HG02852 (cell line): ENCODE measurements around the gene FAM76A.
"Not testable (repeated sequence)": the region's sequence is repeated elsewhere in the genome, so short reads cannot be mapped to it uniquely, and the experiment has no call there.

Experiments
- ATAC-seq: cut with Tn5 transposase; IDR thresholded peaks from one replicate; pipeline ENCODE4 v1.9.1; 2021; ENCODE audit warnings: mild to moderate bottlenecking, moderate library complexity; ENCODE audit not compliant: unreplicated experiment

FAM76A gene

GRCh38 chr1:27774654-27775053, 48.9 kb downstream of the FAM76A start:
- ATAC-seq, result no peak

DNA sequence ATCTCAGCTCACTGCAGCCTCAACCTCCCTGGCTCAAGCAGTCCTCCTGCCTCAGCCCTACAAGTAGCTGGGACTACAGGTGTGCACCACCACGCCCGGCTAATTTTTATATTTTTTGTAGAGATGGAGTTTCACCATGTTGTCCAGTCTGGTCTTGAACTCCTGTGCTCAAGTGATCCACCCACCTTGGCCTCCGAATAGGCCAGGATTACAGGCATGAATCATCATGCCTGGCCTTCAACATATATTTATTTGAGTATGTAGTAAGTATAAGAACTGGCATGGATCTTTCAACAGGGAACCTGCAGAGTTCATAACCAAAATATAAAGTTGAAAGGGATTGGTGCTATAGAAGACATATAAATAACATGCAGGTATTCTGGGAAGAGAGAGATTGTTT, 49.6 kb downstream of the FAM76A start:
- ATAC-seq, result not testable (repeated sequence)

- not testable (repeated sequence) for ATAC-seq
Observed at GRCh38 chr1:27776276-27776675, 50.5 kb downstream of the FAM76A start.

DNA sequence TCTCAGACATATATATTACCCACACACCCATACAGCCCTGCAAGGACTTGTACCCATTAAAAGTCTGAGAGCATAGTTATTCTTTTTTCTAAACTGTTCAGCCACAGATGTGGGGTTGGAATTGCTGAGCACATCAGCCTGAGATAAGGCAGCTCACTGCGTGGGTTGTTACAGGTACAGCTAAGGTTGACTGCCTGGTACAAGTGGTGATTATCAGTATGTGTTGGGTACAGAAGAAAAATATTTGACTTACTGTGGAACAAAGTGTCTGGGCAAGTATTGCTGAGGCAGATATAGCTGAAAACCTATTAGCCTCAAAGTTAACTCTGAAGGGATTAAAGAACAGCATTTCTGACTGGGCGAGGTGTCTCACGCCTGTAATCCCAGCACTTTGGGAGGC, 52.3 kb downstream of the FAM76A start:
- ATAC-seq, result no peak

DNA sequence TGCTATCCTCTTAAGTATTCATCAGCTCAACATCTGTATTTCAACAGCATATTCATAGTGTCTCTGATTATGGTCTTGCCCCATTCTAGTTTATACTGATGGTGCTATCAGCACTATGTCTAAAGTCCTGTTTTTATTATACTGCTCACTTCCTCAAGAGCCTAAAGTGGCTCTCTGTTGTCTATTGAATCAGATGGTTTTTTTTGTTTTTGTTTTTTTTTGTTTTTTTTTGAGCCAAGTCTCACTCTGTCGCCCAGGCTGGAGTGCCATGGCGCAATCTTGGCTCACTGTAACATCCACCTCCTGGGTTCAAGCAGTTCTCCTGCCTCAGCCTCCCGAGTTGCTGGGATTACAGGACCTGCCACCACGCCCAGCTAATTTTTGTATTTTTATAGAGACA, 53.4 kb downstream of the FAM76A start:
- no peak for ATAC-seq

GRCh38 chr1:27782950-27783349, 57.2 kb downstream of the FAM76A start:
- ATAC-seq, result no peak

DNA sequence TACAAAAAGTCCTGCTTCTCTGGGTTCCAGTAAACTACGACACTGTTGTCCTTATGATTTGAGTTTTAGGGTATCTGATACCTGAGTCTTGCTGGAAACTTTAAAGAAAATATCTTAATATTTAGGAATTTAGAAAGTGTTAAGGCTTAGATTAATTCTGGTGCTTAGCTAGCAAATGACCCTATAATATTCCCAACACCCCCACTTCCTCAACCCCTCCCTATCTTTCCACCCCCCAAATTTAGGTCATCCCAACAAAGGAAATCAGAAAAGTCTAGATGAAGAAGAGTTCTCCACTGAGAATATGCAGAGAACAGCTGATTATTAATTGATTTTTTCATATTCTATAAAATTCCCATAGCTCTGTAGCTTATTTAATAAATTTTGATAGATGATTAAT, 58.9 kb downstream of the FAM76A start:
- ATAC-seq, result no peak

DNA sequence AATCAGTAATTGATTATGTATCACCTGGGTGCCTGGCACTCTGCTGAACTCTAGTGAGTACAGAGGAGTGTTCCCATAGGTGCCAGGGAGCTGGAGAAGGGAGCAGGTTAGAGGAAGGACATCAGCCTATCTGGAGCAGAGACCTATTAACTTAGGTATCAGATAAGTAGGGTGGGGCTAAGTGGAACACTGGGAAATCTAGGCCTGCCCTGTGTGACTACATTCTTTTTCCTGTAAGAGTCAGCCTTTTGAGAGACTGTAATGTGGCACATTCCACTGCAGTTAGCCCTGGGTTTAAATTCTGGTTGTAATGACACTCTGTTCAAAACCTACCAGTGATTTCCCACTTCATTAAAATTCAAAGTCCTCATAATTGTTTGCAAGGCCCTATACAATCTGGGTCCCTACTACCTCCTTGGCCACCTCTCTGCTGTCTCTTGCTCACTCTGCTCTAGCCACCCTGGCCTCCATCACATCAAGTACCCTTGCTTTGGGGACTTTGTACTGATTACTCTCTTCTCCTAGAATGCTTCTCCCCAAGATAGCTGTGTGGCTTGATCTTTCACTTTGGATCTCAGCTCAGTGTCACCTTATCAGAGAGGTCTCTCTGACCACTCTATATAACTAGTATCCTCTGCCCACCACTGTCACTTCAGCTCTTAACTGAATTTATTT, 60.2 kb downstream of the FAM76A start:
- no peak for ATAC-seq

- ATAC-seq, result no peak
Observed at GRCh38 chr1:27787895-27788294, 62.1 kb downstream of the FAM76A start.

DNA sequence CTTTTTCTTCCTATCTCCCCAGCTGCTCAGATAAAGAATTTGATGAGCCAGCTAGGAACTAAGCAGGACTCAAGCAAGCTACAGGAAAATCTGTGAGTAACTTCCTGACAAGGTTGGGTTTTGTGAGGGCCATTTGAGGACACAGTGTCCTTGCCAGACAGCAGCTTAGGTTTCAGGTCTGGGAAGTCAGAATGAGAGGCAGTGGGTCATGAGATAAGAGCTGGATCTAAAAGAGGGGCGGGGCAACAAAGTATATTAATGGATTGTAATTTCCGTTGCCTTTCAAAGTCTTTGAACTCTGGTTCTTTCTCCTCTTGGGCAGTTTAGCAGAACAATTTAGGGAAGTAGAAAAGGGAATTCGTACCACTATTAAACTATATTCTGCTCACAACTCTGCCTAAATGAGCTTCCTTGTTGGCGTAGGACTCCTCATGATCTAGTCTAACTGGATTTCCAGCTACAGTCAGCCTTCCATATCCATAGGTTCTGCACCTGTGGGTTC, 63.8 kb downstream of the FAM76A start:
- no peak for ATAC-seq

DNA sequence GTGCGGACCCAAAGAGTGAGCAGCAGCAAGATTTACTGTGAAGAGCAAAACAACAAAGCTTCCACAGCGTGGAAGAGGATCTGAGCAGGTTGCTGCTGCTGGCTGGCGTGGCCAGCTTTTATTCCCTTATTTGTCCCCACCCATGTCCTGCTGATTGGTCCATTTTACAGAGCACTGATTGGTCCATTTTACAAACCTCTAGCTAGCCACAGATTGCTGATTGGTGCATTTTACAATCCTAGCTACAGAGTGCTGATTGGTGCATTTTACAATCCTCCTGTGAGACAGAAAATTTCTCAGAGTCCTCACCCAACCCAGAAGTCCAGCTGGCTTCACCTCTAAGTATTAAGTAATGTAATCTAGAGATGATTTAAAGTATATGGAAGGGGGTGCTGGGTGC, 64.5 kb downstream of the FAM76A start:
- ATAC-seq, result not testable (repeated sequence)

DNA sequence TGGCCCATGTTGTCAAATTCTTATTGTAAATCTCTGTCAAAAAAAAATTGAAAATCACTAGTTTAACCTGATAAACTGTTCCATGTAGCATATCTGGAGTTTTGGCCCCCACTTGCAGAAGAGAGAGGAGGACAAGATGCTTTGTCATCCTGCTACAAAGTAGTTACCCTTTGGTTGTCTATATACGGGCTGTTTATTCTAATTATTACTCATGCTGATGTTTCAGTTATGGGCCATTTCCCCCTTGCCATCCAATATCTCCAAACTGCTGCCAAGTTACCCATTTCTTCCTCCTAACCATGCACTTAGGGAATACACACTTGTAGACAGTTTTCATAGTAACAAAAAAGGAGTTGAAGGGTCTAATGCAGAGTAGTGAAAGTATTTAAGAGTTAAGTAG, 69.8 kb downstream of the FAM76A start:
- ATAC-seq, result no peak

GRCh38 chr1:27804791-27805190, 79.0 kb downstream of the FAM76A start:
- no peak for ATAC-seq

- ATAC-seq, result no peak
Observed at GRCh38 chr1:27806758-27807157, 81.0 kb downstream of the FAM76A start.

GRCh38 chr1:27807385-27807784, 81.6 kb downstream of the FAM76A start:
- ATAC-seq, result no peak

DNA sequence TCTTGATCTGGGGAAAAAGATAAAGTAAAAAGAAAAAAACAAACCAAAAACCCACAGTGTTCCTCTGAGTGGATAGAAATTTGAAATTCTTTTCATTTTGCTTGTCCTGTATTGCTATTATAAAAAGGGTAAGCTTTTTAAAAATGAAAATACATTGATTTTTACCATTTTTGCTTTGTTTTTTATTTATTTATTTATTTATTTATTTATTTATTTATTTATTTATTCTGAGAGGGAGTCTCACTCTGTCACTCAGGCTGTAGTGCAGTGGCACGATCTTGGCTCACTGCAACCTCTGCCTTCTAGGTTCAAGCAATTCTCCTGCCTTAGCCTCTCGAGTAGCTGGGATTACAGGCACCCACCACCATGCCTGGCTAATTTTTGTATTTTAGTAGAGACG, 82.4 kb downstream of the FAM76A start:
- ATAC-seq, result not testable (repeated sequence)

DNA sequence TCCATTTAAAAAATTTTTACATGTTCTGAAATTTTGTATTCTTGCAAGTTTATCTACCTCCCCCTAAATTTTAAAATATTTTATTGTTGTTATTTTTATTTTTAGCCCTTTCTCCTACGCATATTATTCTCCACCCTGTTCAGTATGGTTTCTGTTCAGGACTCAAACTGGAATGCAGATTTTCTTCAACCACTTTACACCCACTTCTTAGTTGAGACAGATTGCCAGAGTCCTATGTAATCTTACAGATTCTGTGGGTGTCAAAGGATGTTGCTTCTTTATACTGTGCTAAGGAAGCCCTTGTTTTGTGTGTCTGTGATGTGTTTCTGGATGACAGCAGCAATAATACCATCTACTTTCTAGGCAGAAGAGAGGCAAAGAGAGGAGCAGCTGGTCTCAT, 84.1 kb downstream of the FAM76A start:
- no peak for ATAC-seq

DNA sequence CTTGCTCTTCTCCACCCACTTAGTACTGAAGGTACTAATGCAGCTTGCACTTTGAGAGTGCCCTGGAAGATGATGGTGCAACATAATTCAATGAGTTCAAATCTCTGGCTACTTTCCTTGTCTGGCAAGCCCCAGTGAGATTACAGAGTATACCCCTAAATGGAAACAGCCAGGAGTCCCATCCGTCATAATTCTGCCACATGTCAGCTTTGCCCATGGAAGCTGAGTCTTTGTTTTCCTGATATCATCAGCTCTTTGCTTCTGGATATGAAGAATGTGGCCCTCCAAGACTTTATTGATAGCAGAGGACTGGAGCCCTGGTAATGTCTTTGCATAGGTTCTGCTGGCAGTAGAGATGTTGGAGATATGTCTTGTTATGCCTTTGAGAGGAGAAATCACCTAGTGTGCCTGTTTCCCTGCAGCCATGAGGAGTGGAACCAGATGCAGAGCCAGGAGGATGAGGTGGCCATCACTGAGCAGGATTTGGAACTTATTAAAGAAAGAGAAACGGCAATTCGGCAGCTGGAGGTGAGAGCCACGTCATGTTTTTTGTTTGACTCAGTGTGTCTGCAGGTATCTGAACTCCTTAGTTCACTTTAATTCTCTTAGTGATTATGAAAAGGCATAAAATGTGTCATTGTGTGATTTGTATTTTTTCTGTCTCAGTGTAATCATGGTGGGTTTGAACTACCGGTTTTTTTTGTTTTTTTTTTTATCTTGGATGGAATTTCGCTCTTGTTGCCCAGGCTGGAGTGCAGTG, 86.2 kb downstream of the FAM76A start:
- no peak for ATAC-seq
